ENCODE measurements around the gene ECI2. TPM values are rescaled to one million over a fixed set of nuclear protein-coding genes. Genes with fewer than 3 reads are reported as not detected.

ECI2 gene
- total RNA-seq, 6 experiments from 2014 or later: 76.4 to 140 (median 111) TPM

GRCh38 chr6:4139272-4139671, 3.9 kb upstream of the ECI2 start:
- DNase-seq: no peak

DNA sequence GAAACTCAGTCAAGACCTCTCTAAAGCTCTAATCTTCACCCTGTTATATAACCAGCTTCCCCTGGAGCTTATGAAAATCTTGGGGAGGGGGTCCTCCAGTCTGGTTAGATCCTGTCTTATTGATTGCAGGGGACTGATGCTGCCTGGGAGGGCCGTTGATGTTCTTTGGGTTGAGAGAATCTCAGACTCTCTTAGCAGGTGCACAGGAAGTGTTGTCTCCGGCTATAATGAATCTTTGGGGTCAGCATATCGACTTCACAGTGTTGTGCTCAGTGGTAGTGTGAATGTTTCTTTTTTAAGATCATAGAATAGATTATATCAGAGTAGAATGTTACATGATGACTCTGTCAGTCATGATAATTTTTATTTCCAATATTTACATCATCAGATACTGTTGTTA, 2.8 kb upstream of the ECI2 start:
- DNase-seq (no peak), ATAC-seq (no peak)
- no peak overlapping the region for H3K27ac ChIP-seq
- WGBS (ENCODE audit: insufficient coverage, low coverage, low lambda C conversion rate, missing lambda C conversion rate): 64% methylated on average over 2 of the region's 3 CpGs
- H3K4me3 ChIP-seq: no peak overlapping the region
- H3K9me3 ChIP-seq: no peaks in the 10 kb centered on the region
- peaks cover 0 to 19% (median 10%) of the 10 kb centered on the region in 4 donors for H3K4me1 ChIP-seq
- no peak for TF ChIP-seq POLR2A (IDR thresholded peaks at IDR 0.05)
- TF ChIP-seq, protein P1, sequence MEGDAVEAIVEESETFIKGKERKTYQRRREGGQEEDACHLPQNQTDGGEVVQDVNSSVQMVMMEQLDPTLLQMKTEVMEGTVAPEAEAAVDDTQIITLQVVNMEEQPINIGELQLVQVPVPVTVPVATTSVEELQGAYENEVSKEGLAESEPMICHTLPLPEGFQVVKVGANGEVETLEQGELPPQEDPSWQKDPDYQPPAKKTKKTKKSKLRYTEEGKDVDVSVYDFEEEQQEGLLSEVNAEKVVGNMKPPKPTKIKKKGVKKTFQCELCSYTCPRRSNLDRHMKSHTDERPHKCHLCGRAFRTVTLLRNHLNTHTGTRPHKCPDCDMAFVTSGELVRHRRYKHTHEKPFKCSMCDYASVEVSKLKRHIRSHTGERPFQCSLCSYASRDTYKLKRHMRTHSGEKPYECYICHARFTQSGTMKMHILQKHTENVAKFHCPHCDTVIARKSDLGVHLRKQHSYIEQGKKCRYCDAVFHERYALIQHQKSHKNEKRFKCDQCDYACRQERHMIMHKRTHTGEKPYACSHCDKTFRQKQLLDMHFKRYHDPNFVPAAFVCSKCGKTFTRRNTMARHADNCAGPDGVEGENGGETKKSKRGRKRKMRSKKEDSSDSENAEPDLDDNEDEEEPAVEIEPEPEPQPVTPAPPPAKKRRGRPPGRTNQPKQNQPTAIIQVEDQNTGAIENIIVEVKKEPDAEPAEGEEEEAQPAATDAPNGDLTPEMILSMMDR (IDR thresholded peaks at IDR 0.05): no peak
- intact Hi-C loops (cut with DNase I): no loop called here
- no peaks in the 10 kb centered on the region for H3K27me3 ChIP-seq
- no peaks in the 10 kb centered on the region for H3K36me3 ChIP-seq

More at GRCh38 chr6:4139272-4139671, 3.9 kb upstream of the ECI2 start:
- 76% methylated on average over 3 of the region's 3 CpGs for WGBS (ENCODE audit: insufficient coverage, low coverage, low lambda C conversion rate, missing lambda C conversion rate)
- no peak overlapping the region for H3K27ac ChIP-seq
- TF ChIP-seq, protein P1 (IDR thresholded peaks at IDR 0.05): no peak
- no peak for TF ChIP-seq POLR2A (IDR thresholded peaks at IDR 0.05)
- no peaks in the 10 kb centered on the region for H3K36me3 ChIP-seq
- intact Hi-C loops (cut with DNase I): no loop called here
- H3K4me3 ChIP-seq: no peak overlapping the region
- no peak for ATAC-seq
- peaks cover 0 to 8% (median 6%) of the 10 kb centered on the region in 4 donors for H3K4me1 ChIP-seq
- no peaks in the 10 kb centered on the region for H3K27me3 ChIP-seq
- H3K9me3 ChIP-seq: no peaks in the 10 kb centered on the region

DNA sequence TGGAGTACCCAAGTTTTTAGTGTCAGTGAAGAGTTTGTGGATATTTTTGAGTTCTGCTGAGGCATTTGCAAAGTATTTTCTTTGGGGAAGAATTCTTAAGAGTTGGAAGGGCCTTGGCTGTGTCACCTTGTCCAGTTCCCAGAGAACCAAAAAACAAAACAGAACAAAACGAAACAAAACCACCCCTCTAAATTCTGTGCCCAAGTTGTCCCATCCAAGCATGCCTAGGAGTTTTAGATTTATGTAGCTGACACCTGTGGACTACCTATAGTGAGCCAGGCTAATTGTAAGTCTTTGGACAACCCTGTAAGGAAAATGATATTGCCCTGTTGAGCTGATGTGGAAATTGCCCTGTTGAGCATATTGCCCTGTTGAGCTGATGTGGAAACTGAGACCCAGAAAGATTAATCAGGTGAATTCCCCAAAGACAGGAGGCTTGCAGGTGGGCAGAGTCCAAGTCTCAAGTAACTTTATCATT, 1.0 kb upstream of the ECI2 start:
- H3K27me3 ChIP-seq: no peaks in the 10 kb centered on the region
- no peaks in the 10 kb centered on the region for H3K36me3 ChIP-seq
- TF ChIP-seq, protein P1 (IDR thresholded peaks at IDR 0.05): no peak
- no peak for TF ChIP-seq POLR2A (IDR thresholded peaks at IDR 0.05)
- H3K9me3 ChIP-seq: no peaks in the 10 kb centered on the region
- peak overlapping the region; percentile 52 to 69 (median 65) for H3K4me3 ChIP-seq
- DNase-seq: no peak
- 6% methylated on average over 1 of the region's 1 CpG for WGBS (ENCODE audit: insufficient coverage, low coverage, low lambda C conversion rate, missing lambda C conversion rate)
- H3K4me1 ChIP-seq: peaks cover 0 to 36% (median 15%) of the 10 kb centered on the region in 4 donors
- no peak for ATAC-seq
- H3K27ac ChIP-seq: peak overlapping the region; percentile 10 to 67 (median 52)
- intact Hi-C loops (cut with DNase I): no loop called here

DNA sequence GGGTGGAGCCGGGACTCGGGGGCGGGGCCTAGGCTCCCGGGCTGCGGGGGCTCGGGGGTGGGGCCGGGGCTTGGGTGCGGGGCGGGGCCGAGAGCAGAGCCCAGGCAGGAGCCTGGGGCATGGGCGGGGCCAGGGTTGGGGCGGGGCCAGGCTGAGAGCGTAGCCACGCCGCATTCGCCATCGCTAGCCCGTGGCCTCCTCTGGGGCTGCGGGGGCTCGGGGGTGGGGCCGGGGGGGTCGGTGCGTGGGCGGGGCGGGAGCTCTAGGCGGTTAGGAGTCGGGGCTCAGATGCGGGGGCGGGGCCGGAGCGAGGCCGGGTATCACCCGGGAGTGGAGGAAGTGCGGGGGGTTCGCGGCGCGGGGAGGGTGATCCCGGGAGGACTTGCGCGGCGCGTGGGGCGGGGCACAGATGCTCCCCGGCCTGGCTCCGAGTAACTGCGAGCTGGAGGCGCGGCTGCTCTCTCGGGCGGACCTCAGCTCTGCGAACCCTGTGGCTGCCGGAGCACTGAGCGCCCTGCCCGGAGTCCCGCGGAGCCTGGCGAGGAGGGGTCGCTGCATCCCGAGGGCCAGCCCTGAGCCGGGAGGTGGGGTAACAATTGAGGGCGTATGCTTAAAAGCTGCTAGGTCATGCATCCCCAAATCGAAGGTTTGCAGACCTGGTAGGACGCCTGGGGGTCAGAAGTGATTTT, 434 bp upstream of the ECI2 start:
- intact Hi-C loops (cut with DNase I): no loop called here
- Histone ChIP-seq H3K4me1 (peaks cover 0 to 42% (median 15%) of the 10 kb centered on the region in 4 donors), H3K27me3 (no peaks in the 10 kb centered on the region), H3K36me3 (no peaks in the 10 kb centered on the region), H3K9me3 (no peaks in the 10 kb centered on the region), H3K4me3 (peak overlapping the region; percentile 65 to 73 (median 69)), H3K27ac (peak overlapping the region; percentile 10 to 67 (median 52))
- DNase-seq (peak; percentile 99), ATAC-seq (peak; percentile 86 to 95 (median 88))
- TF ChIP-seq, protein P1 (IDR thresholded peaks at IDR 0.05): no peak
- TF ChIP-seq POLR2A (IDR thresholded peaks at IDR 0.05): peak; percentile 65
- 0% methylated on average over 5 of the region's 64 CpGs for WGBS (ENCODE audit: insufficient coverage, low coverage, low lambda C conversion rate, missing lambda C conversion rate)
